ENCODE results near the gene GIMAP7.

DNA sequence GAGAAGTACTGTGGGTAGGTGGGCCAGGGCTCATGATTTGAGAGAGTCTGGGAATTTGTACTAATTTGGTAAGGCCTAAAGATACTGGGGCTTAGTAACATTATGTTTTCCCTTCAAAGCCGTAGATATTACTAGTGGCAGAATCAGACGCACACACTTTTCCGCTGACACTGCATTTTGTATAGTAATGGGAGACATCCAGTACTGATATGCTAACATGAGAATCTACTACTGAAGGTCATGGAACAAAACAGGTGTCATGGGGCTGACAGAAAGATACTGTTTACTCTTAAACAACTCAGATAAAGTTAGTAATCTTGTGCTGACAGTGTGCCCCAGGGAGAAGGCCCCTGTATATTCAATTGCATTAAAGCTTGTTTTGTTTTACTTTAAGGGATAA lies 11.1 kb upstream of the GIMAP7 start:
- TF ChIP-seq, protein P1, sequence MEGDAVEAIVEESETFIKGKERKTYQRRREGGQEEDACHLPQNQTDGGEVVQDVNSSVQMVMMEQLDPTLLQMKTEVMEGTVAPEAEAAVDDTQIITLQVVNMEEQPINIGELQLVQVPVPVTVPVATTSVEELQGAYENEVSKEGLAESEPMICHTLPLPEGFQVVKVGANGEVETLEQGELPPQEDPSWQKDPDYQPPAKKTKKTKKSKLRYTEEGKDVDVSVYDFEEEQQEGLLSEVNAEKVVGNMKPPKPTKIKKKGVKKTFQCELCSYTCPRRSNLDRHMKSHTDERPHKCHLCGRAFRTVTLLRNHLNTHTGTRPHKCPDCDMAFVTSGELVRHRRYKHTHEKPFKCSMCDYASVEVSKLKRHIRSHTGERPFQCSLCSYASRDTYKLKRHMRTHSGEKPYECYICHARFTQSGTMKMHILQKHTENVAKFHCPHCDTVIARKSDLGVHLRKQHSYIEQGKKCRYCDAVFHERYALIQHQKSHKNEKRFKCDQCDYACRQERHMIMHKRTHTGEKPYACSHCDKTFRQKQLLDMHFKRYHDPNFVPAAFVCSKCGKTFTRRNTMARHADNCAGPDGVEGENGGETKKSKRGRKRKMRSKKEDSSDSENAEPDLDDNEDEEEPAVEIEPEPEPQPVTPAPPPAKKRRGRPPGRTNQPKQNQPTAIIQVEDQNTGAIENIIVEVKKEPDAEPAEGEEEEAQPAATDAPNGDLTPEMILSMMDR (IDR thresholded peaks at IDR 0.05): no peak
- no peak for TF ChIP-seq POLR2A (IDR thresholded peaks at IDR 0.05)
